HG03442 (cell line): ENCODE measurements around the gene RPS6KA5.
A peak's percentile ranks its signal among the peaks of the same experiment; 100 is the strongest.
"Not testable (repeated sequence)": the region's sequence is repeated elsewhere in the genome, so short reads cannot be mapped to it uniquely, and the experiment has no call there.

ENCODE experiments used
- ATAC-seq: cut with Tn5 transposase; IDR thresholded peaks from one replicate; pipeline ENCODE4 v1.9.1; 2021; ENCODE audit warnings: mild to moderate bottlenecking, moderate library complexity; ENCODE audit not compliant: unreplicated experiment

The RPS6KA5 gene

DNA sequence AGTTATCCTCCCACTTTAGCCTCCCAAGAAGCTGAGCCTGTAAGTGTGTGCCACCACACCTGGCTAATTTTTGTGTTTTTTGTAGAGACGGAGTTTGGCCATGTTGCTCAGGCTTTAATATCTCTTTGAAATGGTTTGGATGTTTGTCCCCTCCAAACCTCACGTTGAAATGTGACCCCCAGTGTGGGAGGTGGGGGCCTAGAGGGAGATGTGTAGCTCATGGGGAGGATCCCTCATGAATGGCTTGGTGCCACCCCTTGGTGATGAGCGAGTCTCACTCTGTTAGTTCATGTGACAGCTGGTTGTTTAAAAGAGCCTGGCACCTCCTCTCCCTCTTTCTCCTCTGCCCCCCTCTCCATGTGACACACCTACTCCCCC is 220.6 kb downstream of the RPS6KA5 start:
- ATAC-seq, result no peak

DNA sequence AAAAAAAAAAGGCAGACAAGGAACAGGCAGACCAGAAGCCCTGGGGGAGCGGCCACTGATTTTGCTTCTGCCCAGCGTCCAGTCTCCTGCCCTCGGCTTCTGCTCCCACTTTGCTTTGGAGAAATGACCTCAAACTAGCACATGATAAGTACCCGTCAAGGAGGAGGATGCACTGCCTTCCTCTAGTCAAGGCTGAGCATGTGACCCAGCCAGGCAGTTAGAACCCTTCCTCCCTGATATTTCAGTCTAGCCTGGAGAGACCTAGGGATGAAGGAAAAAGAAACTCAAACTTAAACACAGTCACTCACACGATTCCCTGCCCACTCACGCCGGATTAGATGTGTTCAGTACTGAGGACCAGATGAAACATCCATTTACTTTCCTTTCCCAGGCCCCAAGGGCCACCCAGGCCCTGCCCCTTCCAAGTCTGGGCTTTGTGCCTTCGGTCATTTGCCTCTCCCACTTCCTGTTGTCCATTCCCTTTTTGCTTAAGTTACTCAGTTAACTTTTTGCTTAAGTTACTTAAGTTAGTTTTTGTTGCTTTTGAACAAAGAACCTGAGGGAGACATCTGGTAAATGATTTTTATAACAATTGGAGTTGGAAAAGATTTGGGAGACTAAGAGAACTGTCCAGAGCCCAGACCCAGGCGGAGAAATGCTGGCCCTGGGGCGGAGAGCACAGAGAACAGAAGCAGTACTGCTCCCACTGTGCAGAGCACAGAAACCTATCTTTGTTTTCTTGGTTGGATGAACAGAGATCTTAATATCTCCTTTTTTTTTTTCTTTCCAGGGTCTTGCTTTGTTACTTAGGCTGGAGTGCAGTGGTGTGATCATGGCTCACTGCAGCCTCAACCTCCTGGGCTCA is 221.2 kb downstream of the RPS6KA5 start:
- ATAC-seq, result no peak

DNA sequence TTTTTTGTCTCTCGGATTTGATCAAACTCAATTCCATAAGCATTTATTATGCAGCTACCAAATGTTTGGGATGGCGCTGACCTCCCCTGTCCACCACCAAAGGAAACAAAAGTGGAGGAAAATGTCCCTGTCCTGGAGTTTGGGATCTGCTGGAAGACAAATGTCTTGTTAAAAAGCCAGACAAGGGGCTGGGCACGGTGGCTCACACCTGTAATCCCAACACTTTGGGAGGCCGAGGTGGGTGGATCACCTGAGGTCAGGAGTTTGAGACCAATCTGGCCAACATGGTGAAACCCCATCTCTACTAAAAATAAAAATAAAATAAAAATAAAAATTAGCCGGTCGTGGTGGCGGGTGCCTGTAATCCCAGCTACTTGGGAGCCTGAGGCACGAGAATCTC is 221.9 kb downstream of the RPS6KA5 start:
- ATAC-seq, result not testable (repeated sequence)

DNA sequence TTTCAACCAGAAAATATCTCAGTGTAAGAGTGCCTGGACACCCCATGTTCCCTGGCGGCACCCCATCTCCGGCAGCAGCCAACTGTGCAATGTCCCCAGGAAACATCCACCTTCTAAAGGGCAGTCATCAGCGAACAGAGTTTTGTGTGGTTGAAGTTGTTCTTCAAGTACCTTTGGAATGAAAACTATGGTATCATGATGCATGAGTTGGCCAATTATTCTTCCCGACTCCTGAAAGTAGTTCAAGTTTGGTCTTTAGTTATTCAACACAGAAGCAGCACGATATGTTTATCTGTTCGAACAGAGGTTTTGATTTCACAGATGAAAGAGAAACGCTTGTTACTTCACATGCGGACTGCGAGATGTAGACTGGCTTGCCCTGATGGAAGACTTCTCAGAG is 223.1 kb downstream of the RPS6KA5 start:
- ATAC-seq, result no peak

DNA sequence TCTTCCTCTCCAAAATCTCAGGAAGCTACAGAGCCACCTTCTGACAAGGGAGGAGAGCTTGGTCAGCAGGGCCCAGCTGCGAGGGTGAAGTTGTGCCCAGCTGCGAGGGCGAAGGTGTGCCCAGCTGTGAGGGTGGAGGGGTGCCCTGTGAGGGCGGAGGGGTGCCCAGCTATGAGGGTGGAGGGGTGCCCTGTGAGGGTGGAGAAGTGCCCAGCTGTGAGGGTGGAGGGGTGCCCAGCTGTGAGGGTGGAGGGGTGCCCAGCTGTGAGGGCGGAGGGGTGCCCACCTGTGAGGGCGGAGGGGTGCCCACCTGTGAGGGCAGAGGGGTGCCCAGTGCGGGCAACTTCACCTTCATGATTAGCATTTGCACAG is 223.8 kb downstream of the RPS6KA5 start:
- no peak for ATAC-seq

DNA sequence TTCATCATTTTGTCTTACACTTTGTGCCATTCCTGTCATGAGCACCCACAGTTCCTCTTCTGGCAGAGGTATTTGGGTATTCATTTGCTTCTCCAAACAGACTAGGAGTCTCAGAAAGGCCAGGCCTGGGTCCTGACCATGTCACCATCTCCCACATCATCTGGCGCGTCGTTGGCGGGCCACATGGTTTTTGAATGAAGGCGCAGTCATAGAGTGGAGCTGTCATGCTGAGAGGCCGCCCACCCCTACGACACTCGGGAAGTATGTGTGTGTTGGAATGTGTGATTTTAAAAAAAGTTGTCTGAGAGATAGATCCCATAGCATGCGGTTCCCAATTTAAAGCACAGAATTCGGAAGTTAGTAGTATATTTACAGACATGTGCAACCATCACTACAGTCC is 228.6 kb downstream of the RPS6KA5 start:
- ATAC-seq, result no peak

DNA sequence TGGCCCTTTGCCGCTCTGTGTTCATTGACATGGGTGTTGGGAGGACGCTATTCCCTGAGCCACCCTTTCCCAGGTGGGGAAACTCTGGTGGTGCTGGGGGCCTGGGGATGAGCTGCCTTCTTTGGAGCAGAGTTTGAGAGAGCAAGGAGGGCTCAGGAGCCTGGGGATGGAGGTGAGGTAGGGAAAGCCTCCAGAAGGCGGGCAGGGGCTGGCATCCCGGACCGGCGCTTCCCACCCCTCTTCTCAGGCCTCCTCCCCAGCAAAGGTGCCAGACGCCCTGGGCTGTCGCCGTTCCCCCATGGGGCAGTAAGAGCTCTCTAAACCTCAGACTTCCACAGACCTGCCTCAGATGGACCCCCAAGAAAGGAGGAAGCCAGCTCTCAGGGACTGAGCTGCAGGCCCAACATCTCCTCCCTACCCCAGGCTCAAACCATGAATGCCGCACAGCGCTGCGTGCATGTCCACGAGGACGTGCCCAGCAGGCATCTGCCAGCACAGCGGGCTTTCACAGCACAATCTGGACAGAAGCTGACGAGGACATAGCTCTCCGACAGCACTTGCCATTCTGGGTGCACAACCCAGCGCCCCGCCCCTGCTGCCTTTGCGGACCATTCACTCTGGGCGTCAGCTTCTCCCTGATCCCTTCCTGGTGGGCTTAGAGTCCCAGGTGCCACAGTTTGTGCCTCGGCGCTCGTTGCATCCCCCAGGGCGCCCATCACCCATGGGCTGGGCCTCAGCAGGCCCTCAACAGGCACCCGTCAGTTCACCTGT is 229.3 kb downstream of the RPS6KA5 start:
- ATAC-seq, result no peak

DNA sequence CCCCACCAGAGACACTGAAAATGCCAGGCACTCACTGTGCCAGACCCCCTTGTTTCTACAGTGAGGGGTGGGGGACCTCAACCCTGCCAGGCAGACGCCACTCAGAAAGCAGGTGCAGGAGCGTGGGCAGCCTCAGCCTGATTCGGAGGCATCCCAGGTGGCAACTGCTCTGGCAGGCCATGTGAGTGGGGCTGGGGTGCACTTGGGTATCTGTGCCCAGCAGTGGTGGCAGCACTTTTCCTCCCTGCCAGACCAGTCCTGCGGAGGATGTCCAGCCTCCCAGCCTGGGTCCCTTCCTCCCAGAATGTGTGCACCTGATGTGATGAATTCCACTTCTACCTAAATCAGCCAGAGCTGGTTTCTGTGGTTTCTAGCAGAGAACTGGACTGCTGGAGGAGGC is 230.8 kb downstream of the RPS6KA5 start:
- ATAC-seq, result no peak

DNA sequence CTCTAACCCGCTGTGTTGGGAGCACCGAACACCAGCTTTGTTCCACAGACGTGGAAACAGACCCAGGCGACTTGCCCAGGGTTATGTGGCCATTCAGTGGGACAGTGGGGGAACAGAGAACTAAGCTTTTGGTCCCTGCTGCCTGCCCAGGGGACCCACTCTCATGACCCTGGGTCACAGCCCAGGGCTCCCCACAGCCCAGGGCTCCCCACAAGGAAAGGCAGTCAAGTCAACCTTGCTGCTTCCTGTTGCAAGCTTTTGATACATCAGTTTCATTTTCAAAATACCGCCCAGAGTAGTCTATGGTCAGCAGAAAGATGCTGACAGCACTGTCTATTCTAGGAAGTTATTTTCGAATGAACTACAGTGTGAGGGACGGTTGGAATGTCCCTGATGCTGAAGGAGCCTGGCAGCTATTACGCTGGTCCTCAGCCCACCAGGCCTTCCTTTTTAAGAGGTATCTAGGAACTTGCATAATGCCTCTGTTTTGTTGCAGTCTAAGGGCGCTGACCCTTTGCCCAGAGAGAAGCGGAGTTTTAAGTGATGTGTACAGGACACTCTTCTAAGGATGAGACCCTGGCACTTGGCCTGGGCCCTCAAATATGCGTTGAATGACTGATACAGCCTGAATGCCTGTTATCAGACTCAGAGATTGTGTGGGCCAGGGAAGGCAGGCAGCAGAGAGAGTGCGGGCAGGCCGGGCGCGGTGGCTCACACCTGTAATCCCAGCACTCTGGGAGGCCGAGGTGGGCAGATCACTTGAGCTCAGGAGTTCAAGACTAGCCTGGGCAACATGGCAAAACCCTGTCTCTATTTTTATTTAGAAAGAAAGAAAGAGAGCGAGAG is 231.6 kb downstream of the RPS6KA5 start:
- ATAC-seq, result peak; percentile 42

DNA sequence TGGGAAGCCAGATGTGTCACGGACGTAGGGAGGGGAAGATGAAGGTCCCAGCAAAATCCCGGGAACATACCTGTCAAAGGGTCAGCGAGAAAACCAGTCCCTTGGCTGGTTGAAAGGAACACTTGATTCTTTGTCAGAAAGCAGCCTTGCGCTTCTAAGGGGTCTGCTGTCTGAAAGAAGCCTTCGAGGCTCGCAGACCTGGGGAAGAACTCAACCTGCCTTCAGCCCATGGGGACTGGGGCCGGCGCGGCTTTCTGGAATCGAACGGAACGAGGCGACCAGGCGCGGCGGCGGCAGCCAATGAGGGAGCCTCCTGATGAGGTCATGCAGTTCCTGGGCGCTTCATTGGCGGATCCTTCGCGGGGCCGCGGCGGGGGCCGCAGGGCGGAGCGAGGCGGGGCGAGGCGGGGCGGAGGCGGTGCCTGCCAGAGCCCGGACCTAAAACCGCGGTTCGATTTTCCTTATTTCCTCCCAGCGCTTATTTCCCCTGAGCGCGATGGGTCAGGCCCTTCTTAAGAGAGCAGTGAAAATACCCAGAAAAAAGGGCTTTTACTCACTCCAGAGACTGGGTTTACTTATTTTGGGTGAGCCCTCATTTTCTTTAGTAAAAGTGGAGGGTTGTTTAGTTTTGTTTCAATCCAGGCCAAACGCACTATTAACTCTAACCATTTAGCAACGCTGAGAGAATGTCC is 232.4 kb downstream of the RPS6KA5 start:
- ATAC-seq, result peak; percentile 98

DNA sequence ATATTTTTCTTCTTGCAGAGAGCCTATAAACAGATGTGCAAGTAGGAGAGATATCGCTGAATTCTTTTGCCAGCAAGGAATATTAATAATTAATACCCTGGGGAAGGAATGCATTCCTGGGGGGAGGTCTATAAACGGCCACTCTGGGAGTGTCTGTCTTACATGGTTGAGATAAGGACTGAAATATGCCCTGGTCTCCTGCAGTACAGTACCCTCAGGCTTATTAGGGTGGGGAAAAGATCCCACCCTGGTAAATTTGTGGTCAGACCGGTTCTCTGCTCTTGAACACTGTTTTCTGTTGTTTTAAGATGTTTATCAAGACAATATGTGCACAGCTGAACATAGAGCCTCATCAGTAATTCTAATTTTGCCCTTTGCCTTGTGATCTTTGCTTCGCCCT is 236.9 kb downstream of the RPS6KA5 start:
- ATAC-seq, result not testable (repeated sequence)

DNA sequence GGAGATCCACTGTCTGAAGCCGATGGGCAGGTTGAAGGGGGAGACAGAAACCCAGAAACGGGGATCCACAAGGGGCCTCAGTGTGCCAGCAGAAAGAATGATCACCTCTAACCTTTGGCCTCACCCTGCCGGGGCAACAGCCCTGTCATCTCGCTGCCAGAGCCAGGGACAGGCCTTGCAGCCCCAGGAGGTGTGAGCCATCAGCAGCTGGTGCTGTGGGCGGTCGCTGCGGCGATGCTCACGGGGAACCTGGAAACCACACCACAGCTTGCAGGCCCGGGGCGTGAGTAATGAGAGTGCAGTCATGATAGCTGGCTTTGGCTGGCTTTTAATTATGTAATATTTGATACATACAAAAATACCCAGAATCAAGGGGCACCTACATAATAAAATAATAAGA is 239.5 kb downstream of the RPS6KA5 start:
- ATAC-seq, result peak; percentile 87

DNA sequence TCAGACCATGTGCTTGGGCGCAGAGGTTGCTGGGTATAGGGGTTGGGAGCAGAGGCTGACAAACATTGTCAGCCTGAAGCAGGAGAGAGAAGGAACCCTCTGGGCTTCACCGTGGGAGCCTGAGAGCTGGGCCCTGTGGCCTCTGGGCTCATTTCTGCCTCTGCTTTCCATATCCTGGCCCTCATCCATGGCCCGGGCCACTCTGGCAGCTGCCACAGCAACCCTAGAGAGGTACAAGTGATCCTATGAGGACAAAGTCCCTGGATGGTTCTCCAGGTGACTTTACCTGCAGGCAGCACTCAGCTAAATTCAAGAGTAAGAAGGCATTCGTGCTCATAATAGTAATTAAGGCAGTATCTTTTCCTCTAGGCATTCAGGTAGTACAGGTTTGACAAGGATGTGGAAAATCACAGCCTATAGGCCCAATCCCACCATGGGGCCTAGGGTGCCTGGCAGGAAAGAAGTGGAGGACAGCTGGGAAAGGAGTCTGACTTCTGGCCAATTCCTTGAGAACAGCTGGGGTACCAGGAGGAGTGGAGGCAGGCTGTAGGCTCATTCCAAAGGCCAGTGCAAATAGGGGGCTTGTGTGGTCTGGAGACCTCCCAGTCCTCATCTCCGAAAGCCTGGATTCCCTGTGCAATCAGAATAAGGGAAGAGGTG is 240.6 kb downstream of the RPS6KA5 start:
- no peak for ATAC-seq

DNA sequence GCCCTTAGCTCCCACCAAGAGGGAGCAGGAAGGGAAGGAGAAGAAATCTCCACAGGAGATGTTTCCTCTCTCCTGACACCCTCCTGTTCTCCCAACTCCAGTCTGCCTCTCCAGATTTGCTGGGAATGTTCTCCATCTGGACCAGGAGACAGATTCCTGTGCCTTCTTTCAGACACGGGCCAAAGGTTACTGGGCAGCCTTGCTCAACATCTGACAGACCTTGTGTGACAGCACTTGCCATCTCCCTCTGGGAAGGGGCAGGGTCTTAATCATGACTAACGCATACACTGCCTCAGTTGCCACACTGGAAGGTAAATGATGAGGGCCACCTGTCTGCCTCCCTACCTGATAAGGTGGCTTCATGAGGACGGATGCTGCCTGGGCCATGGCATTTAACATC is 241.7 kb downstream of the RPS6KA5 start:
- ATAC-seq, result no peak

DNA sequence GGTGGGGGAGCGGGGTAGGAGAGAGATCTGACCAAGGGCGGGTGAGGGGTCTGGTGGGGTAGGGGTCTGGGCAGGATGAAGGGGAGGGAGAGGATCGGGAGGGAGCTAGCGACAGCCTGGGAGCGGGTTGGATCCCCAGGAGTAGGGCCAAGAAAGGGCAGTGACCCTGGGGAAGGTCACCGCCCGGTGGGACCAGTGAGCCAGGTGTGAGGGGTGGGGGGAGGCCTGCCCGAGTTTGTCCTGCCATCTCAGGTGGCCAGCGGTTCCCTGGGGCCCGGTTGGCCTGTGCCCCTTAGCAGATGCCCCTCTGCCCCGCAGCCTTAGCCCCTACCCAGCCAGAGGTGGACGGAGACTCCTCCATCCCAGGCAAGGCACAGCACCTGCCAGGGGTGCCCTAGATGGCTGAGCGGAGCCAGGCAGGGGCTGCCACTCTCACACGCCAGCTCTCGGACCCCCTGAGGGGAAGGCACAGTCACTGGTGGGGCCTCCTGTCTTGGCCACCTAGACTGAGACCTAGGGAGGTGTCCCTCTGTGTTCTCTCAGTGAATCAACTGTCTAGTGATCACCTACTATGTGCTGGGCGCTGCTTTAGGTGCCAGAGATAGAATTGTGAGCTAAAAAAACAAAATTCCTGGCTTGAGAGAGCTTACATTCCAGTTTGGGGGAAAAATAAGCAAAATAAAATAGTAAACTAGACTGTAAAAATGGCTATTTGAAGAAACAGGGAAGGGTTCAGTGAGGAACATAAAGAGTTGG is 243.6 kb downstream of the RPS6KA5 start:
- ATAC-seq, result no peak

DNA sequence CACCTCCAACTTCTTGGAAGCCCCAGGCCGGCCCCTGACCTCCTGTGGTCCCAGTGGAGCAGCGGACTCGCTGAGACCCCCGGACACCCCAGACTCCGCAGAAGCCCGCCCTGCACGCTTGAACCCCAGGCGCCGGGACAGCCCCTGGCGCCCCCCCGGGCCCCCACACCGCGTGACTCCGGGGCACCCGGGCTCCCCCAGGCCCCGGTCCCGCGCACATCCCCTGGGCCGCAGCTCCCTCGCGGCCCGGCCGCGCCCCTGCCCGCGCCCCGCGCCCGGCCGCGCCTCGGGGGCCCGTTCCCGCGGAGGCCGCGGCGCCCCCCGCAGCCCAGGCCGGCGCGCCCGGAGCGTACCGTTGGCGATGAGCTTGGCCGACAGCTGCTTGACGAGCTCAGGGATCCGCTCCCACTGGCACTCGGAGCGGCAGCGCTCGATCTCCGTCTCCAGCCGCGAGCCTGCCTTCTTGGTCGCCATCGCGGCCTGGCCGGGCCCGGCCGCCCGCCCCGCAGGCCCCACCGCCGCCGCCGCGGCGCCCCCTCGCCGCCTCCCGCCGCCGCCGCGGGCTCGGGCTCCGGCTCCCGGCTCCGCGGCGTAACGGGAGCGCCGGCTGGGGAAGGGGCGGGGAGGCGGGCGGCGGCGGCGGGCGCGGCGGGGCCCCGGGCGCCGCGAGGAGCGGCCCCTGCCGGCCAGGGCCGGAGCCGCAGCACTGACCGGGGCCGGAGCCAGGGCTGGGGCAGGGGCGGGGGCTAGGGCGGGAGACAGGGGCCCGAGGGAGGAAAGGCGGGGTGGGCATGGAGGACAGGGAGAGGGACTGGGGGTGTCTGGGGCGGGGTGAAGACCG is 244.4 kb downstream of the RPS6KA5 start, which contains the start of gene TTC7B:
TSS of gene TTC7B (minus strand) at position 609 of the 841 bp plus-strand sequence. CDS start at position 474, 135 bp downstream.
- ATAC-seq, result peak; percentile 51

DNA sequence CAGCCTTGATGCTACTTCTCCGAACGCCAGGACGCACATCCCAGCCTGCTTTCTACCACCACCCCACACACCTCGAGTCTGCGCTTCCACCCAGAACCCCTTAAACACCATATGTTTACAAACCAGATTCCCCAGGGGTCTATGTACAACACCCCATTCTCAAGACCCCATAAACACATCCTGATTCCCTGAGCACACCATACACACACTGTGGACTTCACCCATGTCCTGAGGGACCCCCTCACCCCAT is 244.9 kb downstream of the RPS6KA5 start:
- ATAC-seq, result no peak

DNA sequence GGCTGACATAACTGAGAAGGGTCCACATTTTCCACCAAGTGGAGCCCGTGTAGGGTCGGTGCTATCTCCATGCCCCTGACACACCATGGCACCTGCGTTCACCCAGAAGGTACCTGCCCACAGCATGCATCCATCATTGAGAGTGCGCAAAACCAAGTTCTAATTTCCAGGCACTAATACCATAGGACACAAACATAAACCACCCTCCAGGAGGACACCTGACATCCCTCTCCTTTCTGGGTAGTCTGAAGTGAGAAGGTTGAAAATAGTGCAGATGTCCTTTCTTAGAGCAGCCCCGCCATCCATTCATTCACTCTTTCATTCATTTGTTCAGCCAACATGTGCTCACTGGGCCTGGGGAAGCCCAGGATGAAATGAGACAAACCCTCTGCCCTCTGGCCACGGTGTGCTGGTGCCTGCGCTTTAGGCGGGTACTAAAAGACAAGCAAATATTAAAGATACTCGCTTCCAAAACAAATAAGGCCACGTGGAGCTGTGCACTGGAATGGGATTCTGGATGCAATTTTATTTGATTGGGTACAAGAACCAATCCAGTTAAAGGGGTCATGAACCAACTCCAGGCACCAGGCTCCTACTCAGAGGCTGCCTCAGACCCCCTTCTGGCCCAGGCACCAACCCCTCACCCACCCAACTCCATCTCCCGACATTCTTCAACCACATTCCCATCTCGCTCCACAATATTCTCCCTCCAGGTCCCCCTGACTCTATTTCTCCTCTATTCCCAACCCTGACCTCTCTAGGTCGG is 245.5 kb downstream of the RPS6KA5 start:
- no peak for ATAC-seq
